Stimulated activated memory B cell treated with anti-CD40 and anti-IgM and Interleukin-4, amounts not matched to agents 10 μg/mL and 1 μg/mL and 100 μg/mL, for 72 hours (primary cell): ENCODE results near the gene DLGAP1.

Source experiments
- ATAC-seq: fragments of 150-1000 bp; cut with Tn5 transposase; 2 replicates; pipeline ENCODE4 v1.10.0; 2021
- H3K27ac Mint-ChIP-seq: one replicate; pipeline ENCODE4 v1.8.0; 2022; ENCODE audit warnings: mild to moderate bottlenecking, mixed read lengths
- H3K27me3 Mint-ChIP-seq: one replicate; pipeline ENCODE4 v1.8.0; 2022; ENCODE audit warnings: mixed read lengths
- H3K36me3 Mint-ChIP-seq: one replicate; pipeline ENCODE4 v1.8.0; 2022; ENCODE audit warnings: mixed read lengths
- H3K4me1 Mint-ChIP-seq: one replicate; pipeline ENCODE4 v1.8.0; 2022; ENCODE audit warnings: mixed read lengths
- H3K4me3 Mint-ChIP-seq: one replicate; pipeline ENCODE4 v1.8.0; 2022; ENCODE audit warnings: mild to moderate bottlenecking, moderate library complexity, mixed read lengths
- H3K9me3 Mint-ChIP-seq: one replicate; pipeline ENCODE4 v1.8.0; 2022; ENCODE audit warnings: mixed read lengths

Gene DLGAP1

DNA sequence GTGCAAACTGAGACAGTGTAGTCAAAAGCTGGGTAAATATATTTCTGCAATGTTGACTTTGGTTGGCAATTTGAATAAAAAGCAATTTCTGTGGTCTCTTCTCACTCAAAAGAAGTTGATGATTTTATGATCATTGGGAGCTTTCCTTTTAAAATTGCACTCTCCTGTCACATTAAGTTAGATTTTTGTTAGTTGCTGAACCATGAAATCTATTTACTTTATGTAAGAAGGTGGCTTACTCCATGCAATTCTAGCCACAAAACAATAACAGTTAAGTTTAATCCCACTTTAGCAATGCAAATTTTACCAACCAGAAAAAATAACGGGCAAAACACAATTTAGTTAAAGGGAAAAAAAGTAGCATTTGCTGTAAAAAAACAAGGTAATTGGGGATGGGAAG is 48.3 kb downstream of the DLGAP1 start:
- peaks cover 8% of the 10 kb centered on the region for H3K9me3 Mint-ChIP-seq
- no peaks in the 10 kb centered on the region for H3K27me3 Mint-ChIP-seq

GRCh38 chr18:4405965-4406364 is 49.1 kb downstream of the DLGAP1 start:
- Mint-ChIP-seq H3K36me3 (no peaks in the 10 kb centered on the region), H3K4me1 (no peaks in the 10 kb centered on the region), H3K27ac (no peak overlapping the region), H3K27me3 (no peaks in the 10 kb centered on the region), H3K4me3 (no peak overlapping the region), H3K9me3 (peaks cover 8% of the 10 kb centered on the region)
- no peak for ATAC-seq

More for the DNA sequence above, 48.3 kb downstream of the DLGAP1 start:
- H3K27ac Mint-ChIP-seq = no peak overlapping the region
- no peaks in the 10 kb centered on the region for H3K36me3 Mint-ChIP-seq
- no peak for ATAC-seq
- no peaks in the 10 kb centered on the region for H3K4me1 Mint-ChIP-seq
- no peak overlapping the region for H3K4me3 Mint-ChIP-seq

DNA sequence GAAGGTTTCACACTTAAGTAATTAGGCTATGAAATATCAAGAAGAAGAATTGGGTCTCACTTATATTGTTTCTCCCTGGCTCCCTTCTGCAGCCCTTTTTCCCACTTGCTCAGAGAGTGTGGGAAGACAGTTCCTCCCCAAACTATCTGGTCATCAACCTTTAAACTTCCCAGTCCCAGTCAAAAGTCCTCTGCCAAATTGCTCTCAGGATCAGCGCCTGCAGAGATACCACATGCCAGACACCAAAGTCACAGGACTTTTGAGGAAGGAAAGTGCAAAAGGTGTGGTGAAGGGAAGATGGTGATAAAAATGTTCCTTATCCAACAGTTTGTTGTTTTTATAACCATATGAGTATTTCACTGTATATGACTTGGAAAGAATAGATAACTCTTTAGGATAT is 51.3 kb downstream of the DLGAP1 start:
- H3K36me3 Mint-ChIP-seq = no peaks in the 10 kb centered on the region
- H3K4me3 Mint-ChIP-seq = no peak overlapping the region
- H3K27ac Mint-ChIP-seq = no peak overlapping the region
- peaks cover 3% of the 10 kb centered on the region for H3K9me3 Mint-ChIP-seq
- no peaks in the 10 kb centered on the region for H3K27me3 Mint-ChIP-seq
- no peaks in the 10 kb centered on the region for H3K4me1 Mint-ChIP-seq
- ATAC-seq = no peak

DNA sequence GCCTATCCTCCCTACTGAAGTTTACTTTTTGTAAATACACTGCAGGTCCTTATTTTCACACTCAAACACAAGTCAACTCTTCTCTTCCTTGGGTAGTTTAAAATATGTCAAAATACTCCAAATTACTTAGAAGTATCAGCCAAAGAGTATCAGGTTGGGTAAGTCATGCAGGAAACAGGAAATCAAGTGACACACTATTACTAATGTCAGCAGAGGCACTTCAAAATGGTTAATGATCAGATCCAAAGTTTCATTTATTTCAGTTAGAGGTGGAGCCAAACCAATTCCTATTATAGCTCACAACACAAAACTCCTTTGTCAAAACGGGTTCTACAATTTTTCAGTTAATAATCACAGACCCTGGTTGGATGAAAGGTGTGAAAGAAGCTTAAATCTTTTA is 54.2 kb downstream of the DLGAP1 start:
- H3K4me3 Mint-ChIP-seq = no peak overlapping the region
- no peak overlapping the region for H3K27ac Mint-ChIP-seq
- no peaks in the 10 kb centered on the region for H3K9me3 Mint-ChIP-seq
- H3K36me3 Mint-ChIP-seq = no peaks in the 10 kb centered on the region
- no peaks in the 10 kb centered on the region for H3K27me3 Mint-ChIP-seq
- no peaks in the 10 kb centered on the region for H3K4me1 Mint-ChIP-seq
- ATAC-seq = no peak

- no peak for ATAC-seq
- H3K27me3 Mint-ChIP-seq = no peaks in the 10 kb centered on the region
- H3K9me3 Mint-ChIP-seq = no peaks in the 10 kb centered on the region
- H3K27ac Mint-ChIP-seq = no peak overlapping the region
- H3K4me3 Mint-ChIP-seq = no peak overlapping the region
- H3K36me3 Mint-ChIP-seq = no peaks in the 10 kb centered on the region
- no peaks in the 10 kb centered on the region for H3K4me1 Mint-ChIP-seq
These were observed 55.2 kb downstream of the DLGAP1 start for GRCh38 chr18:4399929-4400328.

- Mint-ChIP-seq H3K9me3 (peaks cover 3% of the 10 kb centered on the region), H3K36me3 (no peaks in the 10 kb centered on the region), H3K27me3 (no peaks in the 10 kb centered on the region), H3K4me3 (no peak overlapping the region), H3K4me1 (no peaks in the 10 kb centered on the region), H3K27ac (no peak overlapping the region)
- ATAC-seq = no peak
These were observed 60.4 kb downstream of the DLGAP1 start for GRCh38 chr18:4394700-4395099.

DNA sequence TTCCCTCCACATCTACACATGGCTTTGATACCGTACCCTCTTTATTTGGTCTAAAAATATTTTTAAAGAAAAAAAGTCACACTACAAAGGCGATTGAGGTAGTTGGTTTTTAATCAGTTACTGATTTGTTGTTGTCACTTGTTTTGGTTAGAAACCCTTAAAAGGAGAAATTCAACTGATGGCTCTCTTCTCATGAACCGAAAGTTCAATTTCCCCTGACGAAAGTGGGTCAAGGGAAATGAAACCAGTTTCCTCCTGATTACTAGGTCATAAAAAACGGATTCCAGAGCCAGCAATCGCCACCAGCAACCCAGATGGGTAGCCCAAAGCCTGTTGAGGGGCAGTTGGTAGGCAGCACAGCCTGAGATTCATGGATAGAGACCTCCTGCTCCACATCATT is 63.2 kb downstream of the DLGAP1 start:
- Mint-ChIP-seq H3K27ac (no peak overlapping the region), H3K36me3 (no peaks in the 10 kb centered on the region), H3K4me1 (no peaks in the 10 kb centered on the region), H3K4me3 (no peak overlapping the region), H3K9me3 (peaks cover 5% of the 10 kb centered on the region), H3K27me3 (no peaks in the 10 kb centered on the region)
- no peak for ATAC-seq

DNA sequence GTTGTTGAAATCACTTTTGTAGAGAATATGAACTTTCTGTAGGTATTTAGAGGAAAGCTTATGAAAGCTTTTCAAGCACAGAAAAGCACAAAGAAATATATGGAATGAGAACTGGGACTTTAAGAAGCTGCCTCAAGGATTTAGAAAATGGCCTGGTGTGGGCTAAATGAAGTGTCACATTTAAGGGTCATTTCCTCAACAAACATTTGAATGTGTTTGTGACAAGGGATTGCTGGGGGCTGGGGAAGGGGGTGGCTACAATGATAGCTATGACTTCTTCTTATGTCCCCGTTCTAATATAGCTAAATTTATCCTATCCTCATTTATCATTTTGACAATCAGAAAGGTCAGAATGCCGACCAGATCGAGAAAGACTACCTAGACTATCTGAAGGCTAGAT is 69.2 kb downstream of the DLGAP1 start:
- peaks cover 5% of the 10 kb centered on the region for H3K9me3 Mint-ChIP-seq
- H3K27me3 Mint-ChIP-seq = no peaks in the 10 kb centered on the region
- H3K4me1 Mint-ChIP-seq = no peaks in the 10 kb centered on the region
- no peak overlapping the region for H3K27ac Mint-ChIP-seq
- no peak for ATAC-seq
- H3K4me3 Mint-ChIP-seq = no peak overlapping the region
- H3K36me3 Mint-ChIP-seq = no peaks in the 10 kb centered on the region

DNA sequence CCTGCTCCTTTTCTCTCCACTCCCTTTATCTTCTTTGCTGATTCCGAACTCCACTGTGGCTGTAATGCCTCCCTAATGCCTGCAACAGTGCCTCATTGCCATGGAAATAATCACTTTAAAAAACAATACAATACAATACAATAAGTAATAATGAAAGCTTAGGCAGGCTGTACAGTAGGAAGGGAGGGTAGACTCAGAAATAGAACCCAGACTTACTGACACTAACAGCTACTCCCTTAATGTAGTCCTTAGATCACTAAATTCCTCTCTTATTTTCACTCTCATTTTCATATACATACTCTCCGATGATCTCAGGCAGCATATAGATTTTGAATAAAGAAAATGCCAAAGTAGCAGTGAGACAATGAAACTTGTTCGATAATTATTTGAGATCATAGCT is 70.2 kb downstream of the DLGAP1 start:
- Mint-ChIP-seq H3K27me3 (no peaks in the 10 kb centered on the region), H3K4me3 (no peak overlapping the region), H3K36me3 (no peaks in the 10 kb centered on the region), H3K27ac (no peak overlapping the region), H3K9me3 (peaks cover 6% of the 10 kb centered on the region), H3K4me1 (no peaks in the 10 kb centered on the region)
- no peak for ATAC-seq

GRCh38 chr18:4374564-4374963 is 80.5 kb downstream of the DLGAP1 start:
- no peaks in the 10 kb centered on the region for H3K36me3 Mint-ChIP-seq
- no peaks in the 10 kb centered on the region for H3K4me1 Mint-ChIP-seq
- no peaks in the 10 kb centered on the region for H3K27me3 Mint-ChIP-seq
- H3K27ac Mint-ChIP-seq = no peak overlapping the region
- ATAC-seq = no peak
- H3K9me3 Mint-ChIP-seq = peaks cover 9% of the 10 kb centered on the region
- H3K4me3 Mint-ChIP-seq = no peak overlapping the region

- Mint-ChIP-seq H3K4me3 (no peak overlapping the region), H3K27ac (no peak overlapping the region), H3K36me3 (no peaks in the 10 kb centered on the region), H3K9me3 (peaks cover 11% of the 10 kb centered on the region), H3K27me3 (no peaks in the 10 kb centered on the region), H3K4me1 (no peaks in the 10 kb centered on the region)
- no peak for ATAC-seq
These were observed 85.4 kb downstream of the DLGAP1 start for GRCh38 chr18:4369705-4370104.

GRCh38 chr18:4360221-4360715 is 94.8 kb downstream of the DLGAP1 start:
- Mint-ChIP-seq H3K27ac (no peak overlapping the region), H3K4me3 (no peak overlapping the region), H3K36me3 (no peaks in the 10 kb centered on the region), H3K9me3 (peaks cover 15% of the 10 kb centered on the region), H3K27me3 (no peaks in the 10 kb centered on the region), H3K4me1 (no peaks in the 10 kb centered on the region)
- ATAC-seq = no peak

DNA sequence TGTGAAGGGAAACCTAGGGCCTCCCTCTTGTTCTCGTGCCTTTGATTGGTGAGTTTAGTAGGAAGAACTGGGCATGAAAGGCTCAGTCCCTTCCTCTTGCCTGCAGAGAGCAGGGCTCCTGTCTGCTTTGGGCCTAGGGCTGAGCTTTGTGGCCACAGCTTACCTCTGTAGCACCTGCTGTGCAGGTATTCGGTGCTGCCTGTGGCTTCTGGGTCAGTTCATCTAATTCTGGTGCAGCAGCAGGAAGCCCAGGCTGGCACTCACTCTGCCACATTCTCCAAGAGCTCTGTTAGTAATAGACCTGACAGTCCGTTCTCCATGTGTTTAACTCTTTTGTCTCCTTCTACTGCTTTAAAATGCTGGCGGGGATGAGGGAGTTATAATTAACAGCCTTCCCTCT is 96.5 kb downstream of the DLGAP1 start:
- Mint-ChIP-seq H3K4me3 (no peak overlapping the region), H3K9me3 (peaks cover 16% of the 10 kb centered on the region), H3K36me3 (no peaks in the 10 kb centered on the region), H3K27me3 (no peaks in the 10 kb centered on the region), H3K4me1 (no peaks in the 10 kb centered on the region), H3K27ac (no peak overlapping the region)
- ATAC-seq = no peak

GRCh38 chr18:4357579-4357978 is 97.5 kb downstream of the DLGAP1 start:
- Mint-ChIP-seq H3K9me3 (peaks cover 18% of the 10 kb centered on the region), H3K4me1 (no peaks in the 10 kb centered on the region), H3K27ac (no peak overlapping the region), H3K27me3 (no peaks in the 10 kb centered on the region), H3K4me3 (no peak overlapping the region), H3K36me3 (no peaks in the 10 kb centered on the region)
- ATAC-seq = no peak

DNA sequence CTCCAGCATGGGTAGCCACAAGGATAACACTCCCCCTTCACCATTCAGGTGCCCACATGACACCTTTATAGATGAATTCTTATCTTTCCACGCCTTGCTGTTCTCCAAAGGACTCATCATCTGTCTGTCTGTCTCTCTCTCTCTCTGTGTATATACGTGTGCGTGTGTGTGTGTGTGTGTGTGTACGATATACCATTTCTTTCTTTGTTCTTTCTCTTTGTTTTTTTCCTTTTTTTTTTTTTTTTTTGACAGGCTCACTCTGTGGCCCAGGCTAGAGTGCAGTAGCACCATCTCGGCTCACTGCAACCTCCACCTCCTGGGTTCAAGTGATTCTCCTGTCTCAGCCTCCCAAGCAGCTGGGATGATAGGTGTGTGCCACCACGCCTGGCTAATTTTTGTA is 98.2 kb downstream of the DLGAP1 start:
- Mint-ChIP-seq H3K27me3 (no peaks in the 10 kb centered on the region), H3K36me3 (no peaks in the 10 kb centered on the region), H3K9me3 (peaks cover 18% of the 10 kb centered on the region), H3K4me3 (no peak overlapping the region), H3K4me1 (no peaks in the 10 kb centered on the region), H3K27ac (no peak overlapping the region)
- ATAC-seq = no peak

- H3K9me3 Mint-ChIP-seq = peaks cover 12% of the 10 kb centered on the region
- no peaks in the 10 kb centered on the region for H3K27me3 Mint-ChIP-seq
- H3K36me3 Mint-ChIP-seq = no peaks in the 10 kb centered on the region
- no peak overlapping the region for H3K4me3 Mint-ChIP-seq
- H3K27ac Mint-ChIP-seq = no peak overlapping the region
- ATAC-seq = no peak
- no peaks in the 10 kb centered on the region for H3K4me1 Mint-ChIP-seq
These were observed 101.2 kb downstream of the DLGAP1 start for GRCh38 chr18:4353853-4354418.
